ENCODE results near the gene NOS1AP.

GRCh38 chr1:162250004-162250730, 180.7 kb downstream of the NOS1AP start:
- TF ChIP-seq POLR2A (IDR thresholded peaks at IDR 0.05): no peak
- TF ChIP-seq, protein P1, sequence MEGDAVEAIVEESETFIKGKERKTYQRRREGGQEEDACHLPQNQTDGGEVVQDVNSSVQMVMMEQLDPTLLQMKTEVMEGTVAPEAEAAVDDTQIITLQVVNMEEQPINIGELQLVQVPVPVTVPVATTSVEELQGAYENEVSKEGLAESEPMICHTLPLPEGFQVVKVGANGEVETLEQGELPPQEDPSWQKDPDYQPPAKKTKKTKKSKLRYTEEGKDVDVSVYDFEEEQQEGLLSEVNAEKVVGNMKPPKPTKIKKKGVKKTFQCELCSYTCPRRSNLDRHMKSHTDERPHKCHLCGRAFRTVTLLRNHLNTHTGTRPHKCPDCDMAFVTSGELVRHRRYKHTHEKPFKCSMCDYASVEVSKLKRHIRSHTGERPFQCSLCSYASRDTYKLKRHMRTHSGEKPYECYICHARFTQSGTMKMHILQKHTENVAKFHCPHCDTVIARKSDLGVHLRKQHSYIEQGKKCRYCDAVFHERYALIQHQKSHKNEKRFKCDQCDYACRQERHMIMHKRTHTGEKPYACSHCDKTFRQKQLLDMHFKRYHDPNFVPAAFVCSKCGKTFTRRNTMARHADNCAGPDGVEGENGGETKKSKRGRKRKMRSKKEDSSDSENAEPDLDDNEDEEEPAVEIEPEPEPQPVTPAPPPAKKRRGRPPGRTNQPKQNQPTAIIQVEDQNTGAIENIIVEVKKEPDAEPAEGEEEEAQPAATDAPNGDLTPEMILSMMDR (IDR thresholded peaks at IDR 0.05): no peak

All from body of pancreas (tissue), 4 donors.